ENCODE measurements around the gene AFAP1L2. TPM values are rescaled to one million over a fixed set of nuclear protein-coding genes. Genes with fewer than 3 reads are reported as not detected.

AFAP1L2 gene
- total RNA-seq, 2 experiments from 2014 or later = 2.3 to 8.6 TPM

DNA sequence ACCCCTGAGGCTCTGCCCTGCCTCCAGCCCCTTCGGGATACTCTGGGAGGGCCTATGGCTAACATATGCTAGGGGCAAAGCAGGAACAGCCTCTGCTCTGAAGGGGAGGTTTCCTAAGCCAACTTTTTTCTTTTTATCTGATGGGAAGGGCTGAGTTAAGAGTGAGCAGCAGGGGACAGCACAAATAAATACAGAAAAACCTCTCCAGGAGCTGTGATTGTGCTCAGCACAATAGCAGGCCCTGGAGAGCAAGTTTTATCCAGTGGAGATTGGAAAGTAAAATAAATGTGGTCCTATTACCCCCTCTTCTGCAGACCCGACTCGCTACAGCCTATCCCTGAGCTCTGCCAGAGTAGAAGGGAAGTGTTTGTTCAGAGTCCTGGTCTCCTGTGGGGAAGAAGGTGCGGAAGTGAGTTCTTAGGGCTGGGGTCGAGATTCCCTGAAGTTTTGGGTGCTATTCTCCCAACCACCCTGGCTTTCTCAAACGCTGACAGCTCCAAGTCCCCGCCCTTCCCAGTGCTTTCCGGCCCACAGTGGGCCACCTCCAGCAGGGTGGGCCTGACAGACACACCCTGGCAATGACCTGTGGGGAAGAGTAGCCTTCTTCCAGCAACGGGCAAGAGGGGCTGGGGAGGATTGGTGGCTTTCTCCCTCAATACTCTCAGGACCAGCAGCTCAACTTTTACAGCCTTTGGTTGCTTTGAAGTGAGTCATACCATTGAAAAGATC is 23.0 kb upstream of the AFAP1L2 start:
- Histone ChIP-seq H3K4me1 (ENCODE audit: insufficient read depth, low read length, poor library complexity, severe bottlenecking) (no peaks in the 10 kb centered on the region), H3K9me3 (ENCODE audit: low read length) (no peaks in the 10 kb centered on the region), H3K4me2 (ENCODE audit: low read length) (no peak overlapping the region), H3K27ac (ENCODE audit: low read depth, low read length, poor library complexity, severe bottlenecking) (no peak overlapping the region), H4K20me1 (ENCODE audit: insufficient read depth, low read length) (no peaks in the 10 kb centered on the region), H2AFZ (ENCODE audit: low read length) (no peak overlapping the region), H3K79me2 (ENCODE audit: insufficient read depth, low read depth, low read length) (no peaks in the 10 kb centered on the region), H3K36me3 (ENCODE audit: insufficient read depth, low read length) (peaks cover 24% of the 10 kb centered on the region), H3K4me3 (ENCODE audit: low read depth, low read length, poor library complexity, severe bottlenecking) (no peak overlapping the region), H3K9me2 (ENCODE audit: insufficient read depth, low read length) (no peaks in the 10 kb centered on the region)
- ChIA-PET POLR2A (no interaction called here), CTCF (ENCODE audit: unreplicated experiment) (no interaction called here)
- no peak for DNase-seq (ENCODE audit: low spot score)
- no peak for TF ChIP-seq EZH2phosphoT487 (IDR thresholded peaks at IDR 0.05; ENCODE audit: borderline replicate concordance, low read depth, low read length)
- TF ChIP-seq, protein P1, sequence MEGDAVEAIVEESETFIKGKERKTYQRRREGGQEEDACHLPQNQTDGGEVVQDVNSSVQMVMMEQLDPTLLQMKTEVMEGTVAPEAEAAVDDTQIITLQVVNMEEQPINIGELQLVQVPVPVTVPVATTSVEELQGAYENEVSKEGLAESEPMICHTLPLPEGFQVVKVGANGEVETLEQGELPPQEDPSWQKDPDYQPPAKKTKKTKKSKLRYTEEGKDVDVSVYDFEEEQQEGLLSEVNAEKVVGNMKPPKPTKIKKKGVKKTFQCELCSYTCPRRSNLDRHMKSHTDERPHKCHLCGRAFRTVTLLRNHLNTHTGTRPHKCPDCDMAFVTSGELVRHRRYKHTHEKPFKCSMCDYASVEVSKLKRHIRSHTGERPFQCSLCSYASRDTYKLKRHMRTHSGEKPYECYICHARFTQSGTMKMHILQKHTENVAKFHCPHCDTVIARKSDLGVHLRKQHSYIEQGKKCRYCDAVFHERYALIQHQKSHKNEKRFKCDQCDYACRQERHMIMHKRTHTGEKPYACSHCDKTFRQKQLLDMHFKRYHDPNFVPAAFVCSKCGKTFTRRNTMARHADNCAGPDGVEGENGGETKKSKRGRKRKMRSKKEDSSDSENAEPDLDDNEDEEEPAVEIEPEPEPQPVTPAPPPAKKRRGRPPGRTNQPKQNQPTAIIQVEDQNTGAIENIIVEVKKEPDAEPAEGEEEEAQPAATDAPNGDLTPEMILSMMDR (conservative IDR thresholded peaks at IDR 0.05; ENCODE audit: low read length) = no peak
- BruUV-seq (replicated peaks) = no TSS peak
- intact Hi-C loops (cut with micrococcal nuclease; ENCODE audit: unreplicated experiment) = no loop called here

DNA sequence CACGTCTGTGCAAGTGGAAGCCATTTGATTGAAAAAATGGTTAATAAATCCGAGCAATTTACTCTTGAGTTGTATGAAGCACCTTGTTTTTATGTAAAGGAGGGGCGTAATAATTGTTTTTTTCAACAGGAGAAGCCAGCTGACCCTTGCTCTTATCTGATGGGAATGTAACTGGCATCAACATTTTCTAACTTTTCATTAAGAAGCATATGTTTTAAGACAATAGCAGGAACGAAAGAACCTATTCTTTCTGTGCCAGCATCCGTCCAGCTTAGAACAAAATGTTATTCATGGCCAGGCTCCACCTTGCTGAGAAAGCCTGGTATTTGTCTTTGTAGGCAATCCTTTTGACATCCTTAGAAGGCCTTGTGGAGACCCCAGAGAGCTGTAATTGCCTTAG is 22.2 kb upstream of the AFAP1L2 start:
- Histone ChIP-seq H3K79me2 (ENCODE audit: insufficient read depth, low read depth, low read length) (no peaks in the 10 kb centered on the region), H3K4me2 (ENCODE audit: low read length) (no peak overlapping the region), H3K36me3 (ENCODE audit: insufficient read depth, low read length) (peaks cover 16% of the 10 kb centered on the region; the same call in 1 of the 2 replicates), H3K9me2 (ENCODE audit: insufficient read depth, low read length) (no peaks in the 10 kb centered on the region), H2AFZ (ENCODE audit: low read length) (no peak overlapping the region), H3K9me3 (ENCODE audit: low read length) (no peaks in the 10 kb centered on the region), H3K27ac (ENCODE audit: low read depth, low read length, poor library complexity, severe bottlenecking) (no peak overlapping the region), H3K4me1 (ENCODE audit: insufficient read depth, low read length, poor library complexity, severe bottlenecking) (no peaks in the 10 kb centered on the region), H4K20me1 (ENCODE audit: insufficient read depth, low read length) (no peaks in the 10 kb centered on the region), H3K4me3 (ENCODE audit: low read depth, low read length, poor library complexity, severe bottlenecking) (no peak overlapping the region)
- POLR2A ChIA-PET = no interaction called here
- BruUV-seq (replicated peaks) = no TSS peak
- TF ChIP-seq, protein P1 (conservative IDR thresholded peaks at IDR 0.05; ENCODE audit: low read length) = no peak
- no peak for TF ChIP-seq EZH2phosphoT487 (IDR thresholded peaks at IDR 0.05; ENCODE audit: borderline replicate concordance, low read depth, low read length)
- CTCF ChIA-PET (ENCODE audit: unreplicated experiment) = interaction anchor here (1.2 kb wide), 1 partner anchor 10 kb away, joined by 3 read pairs; no protein-coding TSS in a partner anchor
- intact Hi-C loops (cut with micrococcal nuclease; ENCODE audit: unreplicated experiment) = no loop called here
- DNase-seq (ENCODE audit: low spot score) = no peak

DNA sequence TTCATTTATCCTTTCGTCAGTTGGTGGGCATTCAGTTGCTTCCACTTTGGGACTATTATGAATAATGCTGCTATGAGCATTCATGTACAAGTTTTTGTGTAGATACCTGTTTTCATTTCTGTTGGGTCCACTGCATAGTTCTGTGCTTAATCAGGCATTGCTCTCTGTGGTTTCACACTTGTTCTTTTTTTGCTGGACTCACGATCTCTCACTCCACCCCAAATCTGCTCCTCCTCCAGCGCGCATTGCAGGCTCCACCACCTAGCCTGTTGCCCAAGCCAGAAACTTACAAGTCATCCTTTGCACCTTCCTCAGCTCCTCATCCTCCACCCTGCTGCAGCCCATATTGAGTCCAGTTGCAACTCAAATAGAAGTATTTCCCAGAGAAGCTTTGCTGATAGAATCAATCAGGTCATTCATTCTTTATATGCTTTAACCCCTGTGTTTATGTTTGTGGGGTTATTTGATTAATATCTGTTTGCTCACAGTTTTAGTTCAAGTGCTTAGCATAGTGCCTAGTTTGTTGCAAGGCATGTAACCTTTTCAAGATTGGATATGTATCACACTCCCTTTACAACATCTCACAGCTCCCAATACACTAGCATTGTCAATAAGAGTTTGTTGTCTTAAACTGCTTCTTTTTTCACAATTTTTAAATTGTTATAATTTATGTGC is 16.6 kb upstream of the AFAP1L2 start:
- H3K4me3 ChIP-seq (ENCODE audit: low read depth, low read length, poor library complexity, severe bottlenecking) = no peak overlapping the region
- H4K20me1 ChIP-seq (ENCODE audit: insufficient read depth, low read length) = no peaks in the 10 kb centered on the region
- no peak overlapping the region for H2AFZ ChIP-seq (ENCODE audit: low read length)
- no peaks in the 10 kb centered on the region for H3K36me3 ChIP-seq (ENCODE audit: insufficient read depth, low read length)
- no peak for TF ChIP-seq EZH2phosphoT487 (IDR thresholded peaks at IDR 0.05; ENCODE audit: borderline replicate concordance, low read depth, low read length)
- TF ChIP-seq, protein P1 (conservative IDR thresholded peaks at IDR 0.05; ENCODE audit: low read length) = no peak
- no peaks in the 10 kb centered on the region for H3K9me3 ChIP-seq (ENCODE audit: low read length)
- ChIA-PET POLR2A (no interaction called here), CTCF (ENCODE audit: unreplicated experiment) (no interaction called here)
- no peak overlapping the region for H3K4me2 ChIP-seq (ENCODE audit: low read length)
- no peak overlapping the region for H3K27ac ChIP-seq (ENCODE audit: low read depth, low read length, poor library complexity, severe bottlenecking)
- intact Hi-C loops (cut with micrococcal nuclease; ENCODE audit: unreplicated experiment) = no loop called here
- H3K79me2 ChIP-seq (ENCODE audit: insufficient read depth, low read depth, low read length) = no peaks in the 10 kb centered on the region
- H3K4me1 ChIP-seq (ENCODE audit: insufficient read depth, low read length, poor library complexity, severe bottlenecking) = no peaks in the 10 kb centered on the region
- no TSS peak for BruUV-seq (replicated peaks)
- H3K9me2 ChIP-seq (ENCODE audit: insufficient read depth, low read length) = no peaks in the 10 kb centered on the region
- DNase-seq (ENCODE audit: low spot score) = no peak
